ENCODE measurements around the gene PHF21A. TPM values are rescaled to one million over a fixed set of nuclear protein-coding genes. Genes with fewer than 3 reads are reported as not detected.

Gene PHF21A
- total and polyA plus RNA-seq, 2 of the 13 experiments (the other 11 are each of a cell fraction or from before 2014, with no cell fraction given) = 4.1 to 34.6 TPM

DNA sequence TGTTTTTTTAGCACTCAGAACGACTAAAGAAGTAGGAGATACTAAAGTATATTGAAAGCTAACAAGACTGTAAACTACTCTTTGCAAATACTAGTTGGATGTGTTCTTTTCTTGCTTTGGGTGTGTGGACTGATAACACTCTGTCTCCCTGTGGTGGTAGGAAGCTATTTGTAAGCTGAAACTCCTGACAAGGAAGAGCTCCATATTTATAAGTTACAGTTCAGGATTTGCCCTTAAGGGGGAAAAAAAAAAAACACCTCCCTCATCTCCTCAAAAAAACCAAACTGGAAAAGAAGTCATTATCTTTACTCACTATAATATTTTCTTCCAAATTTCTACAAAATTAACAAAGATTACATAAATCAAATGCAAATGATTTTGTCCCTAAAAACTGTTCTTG, 103.9 kb downstream of the PHF21A start:
- no peak overlapping the region for H3K9ac ChIP-seq (ENCODE audit: insufficient read depth, low read depth, low read length)
- no peak overlapping the region for H2AFZ ChIP-seq (ENCODE audit: low read length)
- POLR2A ChIA-PET = no interaction called here
- FAIRE-seq (no peak), ATAC-seq (no peak), DNase-seq (ENCODE audit: low spot score) (no peak)
- no peak overlapping the region for H3K27ac ChIP-seq (ENCODE audit: extremely low read length, insufficient read depth, low read length)
- no TSS peak for BruUV-seq (replicated peaks)
- intact Hi-C loops (cut with micrococcal nuclease; ENCODE audit: unreplicated experiment) (no loop called here), in situ Hi-C loops (cut with HindIII; ENCODE audit: extremely low pct_ligation_motif_present, low pct_unique_long_range_greater_than_20kb) (no loop called here)
- H4K20me1 ChIP-seq (ENCODE audit: insufficient read depth, low read length) = peaks cover 6% of the 10 kb centered on the region
- WGBS (ENCODE audit: low lambda C conversion rate) = 59% methylated on average over 1 of the region's 1 CpG
- TF ChIP-seq HMG20A (CRISPR knock-in tag; IDR thresholded peaks at IDR 0.05; ENCODE audit: borderline replicate concordance) = no peak
- TF ChIP-seq, protein P1, sequence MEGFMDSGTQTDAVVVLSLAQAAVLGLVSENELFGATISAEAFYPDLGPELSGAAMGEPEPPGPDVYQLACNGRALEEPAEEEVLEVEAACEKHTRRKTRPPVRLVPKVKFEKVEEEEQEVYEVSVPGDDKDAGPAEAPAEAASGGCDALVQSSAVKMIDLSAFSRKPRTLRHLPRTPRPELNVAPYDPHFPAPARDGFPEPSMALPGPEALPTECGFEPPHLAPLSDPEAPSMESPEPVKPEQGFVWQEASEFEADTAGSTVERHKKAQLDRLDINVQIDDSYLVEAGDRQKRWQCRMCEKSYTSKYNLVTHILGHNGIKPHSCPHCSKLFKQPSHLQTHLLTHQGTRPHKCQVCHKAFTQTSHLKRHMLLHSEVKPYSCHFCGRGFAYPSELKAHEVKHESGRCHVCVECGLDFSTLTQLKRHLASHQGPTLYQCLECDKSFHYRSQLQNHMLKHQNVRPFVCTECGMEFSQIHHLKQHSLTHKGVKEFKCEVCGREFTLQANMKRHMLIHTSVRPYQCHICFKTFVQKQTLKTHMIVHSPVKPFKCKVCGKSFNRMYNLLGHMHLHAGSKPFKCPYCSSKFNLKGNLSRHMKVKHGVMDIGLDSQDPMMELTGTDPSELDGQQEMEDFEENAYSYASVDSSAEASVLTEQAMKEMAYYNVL (CRISPR knock-in tag; IDR thresholded peaks at IDR 0.05; ENCODE audit: borderline replicate concordance) = no peak
- TF ChIP-seq, protein P2, sequence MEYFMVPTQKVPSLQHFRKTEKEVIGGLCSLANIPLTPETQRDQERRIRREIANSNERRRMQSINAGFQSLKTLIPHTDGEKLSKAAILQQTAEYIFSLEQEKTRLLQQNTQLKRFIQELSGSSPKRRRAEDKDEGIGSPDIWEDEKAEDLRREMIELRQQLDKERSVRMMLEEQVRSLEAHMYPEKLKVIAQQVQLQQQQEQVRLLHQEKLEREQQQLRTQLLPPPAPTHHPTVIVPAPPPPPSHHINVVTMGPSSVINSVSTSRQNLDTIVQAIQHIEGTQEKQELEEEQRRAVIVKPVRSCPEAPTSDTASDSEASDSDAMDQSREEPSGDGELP (IDR thresholded peaks at IDR 0.05; ENCODE audit: borderline replicate concordance, low read depth) = no peak
- no peak for TF ChIP-seq ELF4 (CRISPR knock-in tag; IDR thresholded peaks at IDR 0.05; ENCODE audit: borderline replicate concordance)
- TF ChIP-seq ZNF17 (CRISPR knock-in tag; IDR thresholded peaks at IDR 0.05) = no peak
- TF ChIP-seq ZNF121 (CRISPR knock-in tag; IDR thresholded peaks at IDR 0.05) = no peak
- TF ChIP-seq SIX4 (CRISPR knock-in tag; IDR thresholded peaks at IDR 0.05) = no peak
- TF ChIP-seq GMEB2 (CRISPR knock-in tag; IDR thresholded peaks at IDR 0.05; ENCODE audit: low read depth) = no peak
- no peak for TF ChIP-seq IRF1 (CRISPR knock-in tag; IDR thresholded peaks at IDR 0.05; ENCODE audit: low read depth)
- no peak for TF ChIP-seq TMF1 (CRISPR knock-in tag; IDR thresholded peaks at IDR 0.05; ENCODE audit: low read depth)
- TF ChIP-seq MTA3 (CRISPR knock-in tag; IDR thresholded peaks at IDR 0.05) = no peak
- no peak for TF ChIP-seq CBX1 (IDR thresholded peaks at IDR 0.05; ENCODE audit: low read depth)
- CTCF ChIA-PET (ENCODE audit: low intra/inter-chr PET ratio, low total read pairs) = no interaction called here
- no peaks in the 10 kb centered on the region for H3K79me2 ChIP-seq (ENCODE audit: insufficient read depth, low read length)
- H3K27me3 ChIP-seq (ENCODE audit: control insufficient read depth in 1 of 2, insufficient read depth in 2 of 2, low read length in 2 of 2) = no peaks in the 10 kb centered on the region
- H3K4me2 ChIP-seq (ENCODE audit: low read depth, low read length) = no peak overlapping the region
- H3K4me3 ChIP-seq (replicated peaks in 1 of 3; ENCODE audit: insufficient read depth in 1 of 3, low read depth in 2 of 3, low read length in 3 of 3) = no peak overlapping the region
- no peaks in the 10 kb centered on the region for H3K9me3 ChIP-seq (ENCODE audit: low read length)
- H3K4me1 ChIP-seq (ENCODE audit: insufficient read depth, low read length) = no peaks in the 10 kb centered on the region
- H3K36me3 ChIP-seq (replicated peaks in 1 of 2; ENCODE audit: control insufficient read depth in 1 of 2, insufficient read depth in 2 of 2, low read length in 2 of 2) = no peaks in the 10 kb centered on the region; a peak in 1 of 5 replicates
